Measurements from ENCODE around the gene PRKCE. TPM values are rescaled to one million over a fixed set of nuclear protein-coding genes. Genes with fewer than 3 reads are reported as not detected.

Gene PRKCE
- total and polyA plus RNA-seq, 2 of the 8 experiments (the other 6 are each of a cell fraction or from before 2014, with no cell fraction given): 0.54 to 2.1 TPM

DNA sequence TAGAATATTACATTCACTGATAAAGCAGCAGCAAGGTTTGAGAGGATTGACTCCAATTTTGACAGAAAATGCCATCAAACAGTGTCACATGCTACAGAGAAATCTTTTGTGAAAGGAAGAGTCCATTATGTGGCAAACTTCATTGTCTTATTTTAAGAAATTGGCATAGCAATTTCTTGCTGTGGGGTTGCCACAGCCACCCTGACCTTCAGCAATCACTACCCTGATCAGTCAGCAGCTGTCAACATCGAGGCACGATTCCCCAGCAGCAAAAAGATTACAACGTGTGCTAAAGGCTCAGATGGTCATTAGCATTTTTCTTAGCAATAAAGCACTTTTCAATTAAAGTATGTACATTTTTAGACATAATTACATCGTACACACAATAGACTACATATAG lies 74.7 kb downstream of the PRKCE start:
- no peak for FAIRE-seq
- Histone ChIP-seq H3K36me3 (ENCODE audit: control insufficient read depth in 2 of 4, insufficient read depth in 4 of 4, low read length in 3 of 4) (no peaks in the 10 kb centered on the region), H4K5ac (ENCODE audit: insufficient read length, low read depth, low read length) (no peak overlapping the region), H3K4me2 (ENCODE audit: insufficient read depth in 1 of 2, low read depth in 2 of 2, low read length in 2 of 2) (no peak overlapping the region), H3K27ac (ENCODE audit: low read depth, low read length) (no peak overlapping the region), H4K91ac (replicated peaks; ENCODE audit: insufficient read length, low read length) (no peak overlapping the region), H2BK20ac (ENCODE audit: low read length) (no peak overlapping the region), H3K4ac (replicated peaks; ENCODE audit: insufficient read length, low read depth, low read length) (no peak overlapping the region), H2AFZ (ENCODE audit: low read length) (no peak overlapping the region), H2AK5ac (ENCODE audit: low read depth, low read length) (no peak overlapping the region), H3K14ac (ENCODE audit: insufficient read length) (no peak overlapping the region), H2BK120ac (replicated peaks; ENCODE audit: low read depth, low read length) (no peak overlapping the region), H3K23me2 (ENCODE audit: low read depth, low read length) (no peaks in the 10 kb centered on the region), H3K4me1 (replicated peaks in 1 of 4; ENCODE audit: control insufficient read depth in 3 of 4, insufficient read depth in 4 of 4, low read length in 3 of 4) (no peaks in the 10 kb centered on the region), H4K8ac (ENCODE audit: extremely low read depth, insufficient read depth, low read length) (no peak overlapping the region), H3K18ac (ENCODE audit: extremely low read depth, low read length) (no peak overlapping the region), H3K27me3 (replicated peaks in 1 of 4; ENCODE audit: control insufficient read depth in 3 of 4, extremely low read depth in 1 of 4, insufficient read depth in 3 of 4, low read length in 3 of 4) (no peaks in the 10 kb centered on the region), H2BK12ac (ENCODE audit: low read depth, low read length) (no peak overlapping the region), H3K79me1 (ENCODE audit: low read depth, low read length) (no peaks in the 10 kb centered on the region), H3K4me3 (ENCODE audit: extremely low read depth in 1 of 4, insufficient read depth in 2 of 4, low read depth in 3 of 4, low read length in 4 of 4) (no peak overlapping the region), H2BK15ac (ENCODE audit: low read length) (no peak overlapping the region), H4K20me1 (replicated peaks in 1 of 2; ENCODE audit: control insufficient read depth in 1 of 2, insufficient read depth in 2 of 2, low read length in 2 of 2) (no peaks in the 10 kb centered on the region), H3K79me2 (ENCODE audit: control insufficient read depth in 1 of 2, insufficient read depth in 2 of 2, low read length in 2 of 2) (no peaks in the 10 kb centered on the region), H3K23ac (ENCODE audit: insufficient read length) (no peak overlapping the region), H3K9ac (replicated peaks in 1 of 4; ENCODE audit: extremely low read depth in 1 of 4, low read depth in 3 of 4, low read length in 3 of 4) (no peak overlapping the region), H2BK5ac (ENCODE audit: low read depth, low read length) (no peak overlapping the region), H3K56ac (replicated peaks; ENCODE audit: insufficient read length, low read depth, low read length) (no peak overlapping the region), H3K9me3 (ENCODE audit: insufficient read depth in 2 of 2, low read depth in 1 of 2, low read length in 1 of 2) (no peaks in the 10 kb centered on the region)
- ChIA-PET POLR2A (ENCODE audit: partially characterized antibody) (no interaction called here), CTCF (ENCODE audit: partially characterized antibody) (interaction anchor here (0.6 to 1.2 kb wide), 2 partner anchors 9 to 31 kb away, joined by 3 read pairs; no protein-coding TSS in a partner anchor)
- no peak for DNase-seq (ENCODE audit: low read depth in 1 of 2, low spot score in 2 of 2)
- TF ChIP-seq SUZ12 (IDR thresholded peaks at IDR 0.05; ENCODE audit: low read length) (no peak), JUND (IDR thresholded peaks at IDR 0.05; ENCODE audit: low read length) (no peak), CBX8 (IDR thresholded peaks at IDR 0.05; ENCODE audit: borderline replicate concordance, low read depth, low read length) (no peak), BACH1 (IDR thresholded peaks at IDR 0.05; ENCODE audit: low read length) (no peak), GTF2F1 (IDR thresholded peaks at IDR 0.05; ENCODE audit: borderline replicate concordance, low read depth, low read length) (no peak), FOSL1 (IDR thresholded peaks at IDR 0.05; ENCODE audit: insufficient read depth, low read depth, low read length) (no peak), SIN3A (conservative IDR thresholded peaks at IDR 0.05 in 1 of 2, IDR thresholded peaks at IDR 0.05 in 1 of 2; ENCODE audit: low read depth in 1 of 2, low read length in 2 of 2) (no peak), POLR2A (IDR thresholded peaks at IDR 0.05; ENCODE audit: control extremely low read depth in 1 of 2, low read depth in 2 of 2, low read length in 2 of 2) (no peak), BRCA1 (IDR thresholded peaks at IDR 0.05; ENCODE audit: low read depth, low read length) (no peak)
- WGBS, 2 experiments (ENCODE audit: extremely low coverage in 1 of 2, insufficient coverage in 1 of 2, insufficient read length in 1 of 2, insufficient replicate concordance in 2 of 2, low coverage in 1 of 2, low lambda C conversion rate in 2 of 2, missing lambda C conversion rate in 1 of 2): 90% methylated on average over 4 of the region's 4 CpGs; no CpG with 5 or more reads in 1 of the 2 experiments
